Heart left ventricle (tissue), 16 donors: ENCODE measurements around the gene IPO13. TPM values are rescaled to one million over a fixed set of nuclear protein-coding genes. Genes with fewer than 3 reads are reported as not detected.

Experiments
- ATAC-seq, 4 donors: fragments of 200-7000 bp; cut with Tn5 transposase; one replicate each; pipeline ENCODE4 v1.9.1; 2020 to 2022; ENCODE audit warnings: moderate library complexity in 4 of 4, mild to moderate bottlenecking in 3 of 4, moderate number of reproducible peaks in 1 of 4
- DNase-seq, 5 donors: peaks; one replicate each; pipeline ENCODE4 v3.0.0-alpha.2; 2020
- H3K27ac ChIP-seq, 12 donors: fragments of 200-600 bp; sonication (generic) in 4 of 12; one replicate each; pipeline versions ENCODE4 v1.5.0 to v1.8.0; 2016 to 2022; ENCODE audit warnings: mild to moderate bottlenecking in 2 of 12
- H3K27me3 ChIP-seq, 9 donors: fragments of 200-600 bp; sonication (generic) in 2 of 9; one replicate each; pipeline versions ENCODE4 v1.5.1 to v1.8.0; 2016 to 2022; ENCODE audit warnings: mild to moderate bottlenecking in 3 of 9
- H3K36me3 ChIP-seq, 9 donors: fragments of 200-600 bp; sonication (generic) in 2 of 9; one replicate each; pipeline versions ENCODE4 v1.5.0 to v1.8.0; 2018 to 2022; ENCODE audit warnings: mild to moderate bottlenecking in 2 of 9
- H3K4me1 ChIP-seq, 12 donors: fragments of 200-600 bp; sonication (generic) in 4 of 12; one replicate each; pipeline versions ENCODE4 v1.5.0 to v1.8.0; 2016 to 2022; ENCODE audit warnings: mild to moderate bottlenecking in 3 of 12
- H3K4me3 ChIP-seq, 12 donors: fragments of 200-600 bp; sonication (generic) in 4 of 12; one replicate each; pipeline versions ENCODE4 v1.5.0 to v1.8.0; 2017 to 2022; ENCODE audit warnings: mild to moderate bottlenecking in 9 of 12, moderate library complexity in 4 of 12
- H3K9me3 ChIP-seq, 12 donors: fragments of 200-600 bp; sonication (generic) in 4 of 12; one replicate each; pipeline versions ENCODE4 v1.5.0 to v1.8.0; 2016 to 2022; ENCODE audit warnings: mild to moderate bottlenecking in 1 of 12
- CTCF ChIP-seq, 12 donors: fragments of 200-600 bp; sonication (generic) in 4 of 12; IDR thresholded peaks; one replicate each; pipeline versions ENCODE4 v1.5.0 to v1.8.0; 2018 to 2022; ENCODE audit warnings: antibody characterized with exemption in 12 of 12, mild to moderate bottlenecking in 5 of 12
- POLR2A ChIP-seq, 2 donors: fragments of 450-650 bp; IDR thresholded peaks; one replicate each; pipeline ENCODE4 v1.6.1; 2017; ENCODE audit warnings: antibody characterized with exemption in 2 of 2, mild to moderate bottlenecking in 2 of 2, moderate library complexity in 2 of 2
- WGBS, 4 donors: extraction: QIAGEN DNeasy Blood & Tissue Kit in 2 of 4; methylation state at CpG; one replicate each; pipeline versions ENCODE4 v1.1.5 to v1.1.7; 2013 to 2018; 5-methylcytosine and 5-hydroxymethylcytosine counted together
- intact Hi-C, 10 donors: fragments of 100-400 bp; cut with DNase I; formaldehyde crosslinking; loops; one replicate each; pipeline versions ENCODE4 v1.11.1 to v1.14.2; 2022
- polyA plus RNA-seq, 2 donors: library from polyadenylated mRNA; stranded (reverse); fragments of 200-250 nt; gene quantifications; one replicate each; pipeline ENCODE4 v1.2.3, GENCODE V29; 2013
- total RNA-seq, 9 donors: library from RNA; depleted of rRNA in 2 of 9; stranded (reverse); fragments of >200 nt in 2 of 9; fragmentation: NEBNext Ultra II Directional in 3 of 9; extraction: Animal tissue kit (Norgen Biotek cat#: 25700) in 3 of 9; gene quantifications; one replicate each; pipeline versions ENCODE4 v1.1.0 to v1.2.4, GENCODE V29; 2016 to 2023
- donor health status: ischemic (EF 13 %, LVEDD 7.1; RV severe dilation, severe dysfunction).
- donor health status: healthy with polysubstance abuse.
- donor health status: DM: no; HTN: yes; CAD: no.
- donor health status: DM: no; HTN: no; CAD: no.
- donor health status: ischemic (EF 25% LVEDD 6.9; RV normal size, moderate dysfunction).
- donor health status: ischemic (EF 25% LVEDD 5.7; RV mildly dilated, moderate dysfunction).
- donor health status: healthy.
- donor health status: DM: yes; HTN: yes; CAD: no.
- donor health status: ischemic (EF 35%, LVEDD 5.7; RV mildly dilated, moderate dysfunction).
- donor health status: nonischemic (EF 11% LVEDD 7.7; RV severe dilation, severe dysfunction).
- donor health status: DM: yes; HTN: yes; CAD: no.
- donor health status: PGD.
- donor health status: ischemic (EF 29% LVEDD 5.4; RV normal size, mild dysfunction).
- donor health status: nonischemic (EF 23%, LVEDD 6.1; RV moderate dilation, normal function).

IPO13 gene
- total and polyA plus RNA-seq, 11 donors: 29.9 to 71.0 (median 54.6) TPM

DNA sequence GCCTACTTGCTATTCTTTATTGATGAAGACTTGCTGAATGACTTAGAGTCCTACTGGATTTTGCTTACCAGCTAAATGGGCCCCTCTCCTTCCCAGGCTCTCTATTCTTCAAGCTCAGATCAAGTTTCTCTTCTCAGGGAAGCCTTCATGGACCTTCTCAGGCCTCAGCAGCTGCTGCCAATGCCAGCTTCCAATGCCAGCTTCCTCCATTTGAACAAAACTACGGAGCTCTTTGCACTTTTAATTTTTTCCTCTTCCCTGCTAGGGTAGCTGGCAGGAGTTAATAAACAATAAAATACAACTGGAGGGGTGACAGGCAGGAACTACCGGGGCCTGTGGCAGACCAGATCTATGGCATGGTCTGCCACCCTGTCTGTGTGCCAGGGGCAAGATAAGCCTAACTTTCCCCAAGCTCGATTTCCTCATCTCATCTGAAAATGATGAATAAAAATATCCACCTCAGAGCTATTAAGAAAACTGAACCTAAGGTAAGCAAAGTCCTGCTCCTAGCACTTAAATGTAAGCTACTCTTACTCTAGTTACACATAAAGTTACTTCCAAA lies 995 bp upstream of the IPO13 start:
- Histone ChIP-seq H3K9me3 (no peaks in the 10 kb centered on the region), H3K4me3 (peak overlapping the region; percentile 48 to 83 (median 71)), H3K27ac (peak overlapping the region in 11 of 12 donors; percentile 89 to 99 (median 97)), H3K4me1 (peaks cover 6 to 51% (median 46%) of the 10 kb centered on the region in 12 donors), H3K27me3 (no peaks in the 10 kb centered on the region), H3K36me3 (peaks cover 0 to 15% (median 9%) of the 10 kb centered on the region in 9 donors)
- no peak for TF ChIP-seq POLR2A (IDR thresholded peaks at IDR 0.05)
- no peak for TF ChIP-seq CTCF (IDR thresholded peaks at IDR 0.05)
- 12 to 17% (median 14%) methylated on average over 3 of the region's 3 CpGs for whole genome bisulfite sequencing, 4 donors
- ATAC-seq (no peak), DNase-seq (peak in 1 of 5 donors; percentile 8)
- intact Hi-C loops: loop anchor here in 4 of 10 donors (1.0 to 5.0 kb wide), 3 partner anchors 29 to 238 kb away; partner anchors contain the start of genes ATP6V0B (in 4 of the 4) and ST3GAL3 (in 1 of the 4)

DNA sequence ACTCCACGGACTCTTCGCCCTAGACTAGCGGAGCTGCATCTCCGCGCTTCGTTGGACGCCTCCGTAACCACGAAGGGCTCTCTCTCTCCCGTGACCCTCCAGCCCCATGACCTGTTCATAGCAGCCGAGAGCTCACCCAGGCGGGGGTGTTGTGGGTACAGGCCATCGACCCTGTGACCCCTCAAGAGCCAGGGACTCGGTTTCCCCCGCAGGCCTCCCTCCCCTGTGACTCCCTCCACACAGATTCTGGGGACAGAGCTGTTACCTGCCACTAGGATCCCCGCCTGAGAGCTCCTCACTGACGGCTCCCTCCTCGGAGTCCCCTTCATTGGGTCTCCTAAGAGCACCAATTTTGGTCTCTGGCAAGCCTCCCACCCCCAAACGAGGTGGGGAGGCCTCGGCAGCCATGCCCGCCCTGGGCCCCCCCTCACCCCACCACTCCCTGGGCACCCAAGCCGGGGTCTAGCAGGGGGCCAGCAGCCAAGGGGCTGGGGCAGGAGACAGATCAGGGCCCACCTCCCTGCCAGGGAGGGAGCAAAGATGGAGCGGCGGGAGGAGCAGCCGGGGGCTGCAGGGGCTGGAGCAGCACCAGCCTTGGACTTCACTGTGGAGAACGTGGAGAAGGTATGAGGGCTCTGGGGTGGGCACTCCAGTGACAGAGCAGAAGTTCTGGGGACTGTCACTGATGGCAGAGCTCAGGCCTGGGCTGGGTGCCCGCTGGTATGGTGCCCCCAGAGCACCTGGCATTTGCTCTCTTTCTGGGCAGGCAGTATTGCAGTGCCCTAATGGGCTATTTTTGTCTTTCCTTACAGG lies 517 bp downstream of the IPO13 start:
- WGBS, 4 donors: 1 to 3% (median 3%) methylated on average over 21 to 27 of the region's 27 CpGs
- intact Hi-C loops: loop anchor here in 3 of 10 donors (1.0 to 5.0 kb wide), 3 partner anchors 12 to 240 kb away; partner anchors contain the start of genes ATP6V0B (in 2 of the 3) and ST3GAL3 (in 1 of the 3)
- H3K27me3 ChIP-seq: no peaks in the 10 kb centered on the region
- peak overlapping the region; percentile 48 to 83 (median 71) for H3K4me3 ChIP-seq
- peaks cover 0 to 24% (median 9%) of the 10 kb centered on the region in 9 donors for H3K36me3 ChIP-seq
- peaks cover 6 to 64% (median 51%) of the 10 kb centered on the region in 12 donors for H3K4me1 ChIP-seq
- peak overlapping the region; percentile 89 to 99 (median 97) for H3K27ac ChIP-seq
- TF ChIP-seq CTCF (IDR thresholded peaks at IDR 0.05) (no peak), POLR2A (IDR thresholded peaks at IDR 0.05) (no peak)
- H3K9me3 ChIP-seq: no peaks in the 10 kb centered on the region
- DNase-seq (peak in 4 of 5 donors; percentile 68 to 72 (median 70)), ATAC-seq (peak; percentile 37 to 68 (median 50))

GRCh38 chr1:43947874-43948437 lies 1.2 kb downstream of the IPO13 start:
- ATAC-seq (no peak), DNase-seq (peak in 1 of 5 donors; percentile 28)
- 21 to 32% (median 27%) methylated on average over 3 of the region's 3 CpGs for WGBS, 4 donors
- Histone ChIP-seq H3K4me1 (peaks cover 6 to 70% (median 54%) of the 10 kb centered on the region in 12 donors), H3K27me3 (no peaks in the 10 kb centered on the region), H3K27ac (peak overlapping the region in 11 of 12 donors; percentile 89 to 99 (median 97)), H3K36me3 (peaks cover 0 to 28% (median 9%) of the 10 kb centered on the region in 9 donors), H3K9me3 (no peaks in the 10 kb centered on the region), H3K4me3 (peak overlapping the region in 11 of 12 donors; percentile 48 to 83 (median 73))
- no peak for TF ChIP-seq POLR2A (IDR thresholded peaks at IDR 0.05)
- TF ChIP-seq CTCF (IDR thresholded peaks at IDR 0.05): no peak
- intact Hi-C loops: loop anchor here in 4 of 10 donors (1.0 to 5.0 kb wide), 4 partner anchors 11 to 241 kb away; partner anchors contain the start of genes ATP6V0B (in 2 of the 4) and ST3GAL3 (in 1 of the 4)
